Activated naive CD8-positive, alpha-beta T cell (primary cell): Measurements from ENCODE around the gene CD69.

Source experiments
- H3K27ac Mint-ChIP-seq: one replicate; pipeline ENCODE4 v1.8.0; 2021; ENCODE audit warnings: mixed read lengths
- H3K27me3 Mint-ChIP-seq: one replicate; pipeline ENCODE4 v1.8.0; 2021; ENCODE audit warnings: mixed read lengths
- H3K36me3 Mint-ChIP-seq: one replicate; pipeline ENCODE4 v1.8.0; 2021; ENCODE audit warnings: mixed read lengths
- H3K4me1 Mint-ChIP-seq: one replicate; pipeline ENCODE4 v1.8.0; 2021; ENCODE audit warnings: low read depth, mixed read lengths
- H3K4me3 Mint-ChIP-seq: one replicate; pipeline ENCODE4 v1.8.0; 2021; ENCODE audit warnings: mild to moderate bottlenecking, mixed read lengths
- H3K9me3 Mint-ChIP-seq: one replicate; pipeline ENCODE4 v1.8.0; 2021; ENCODE audit warnings: low read depth, mixed read lengths

CD69 gene

DNA sequence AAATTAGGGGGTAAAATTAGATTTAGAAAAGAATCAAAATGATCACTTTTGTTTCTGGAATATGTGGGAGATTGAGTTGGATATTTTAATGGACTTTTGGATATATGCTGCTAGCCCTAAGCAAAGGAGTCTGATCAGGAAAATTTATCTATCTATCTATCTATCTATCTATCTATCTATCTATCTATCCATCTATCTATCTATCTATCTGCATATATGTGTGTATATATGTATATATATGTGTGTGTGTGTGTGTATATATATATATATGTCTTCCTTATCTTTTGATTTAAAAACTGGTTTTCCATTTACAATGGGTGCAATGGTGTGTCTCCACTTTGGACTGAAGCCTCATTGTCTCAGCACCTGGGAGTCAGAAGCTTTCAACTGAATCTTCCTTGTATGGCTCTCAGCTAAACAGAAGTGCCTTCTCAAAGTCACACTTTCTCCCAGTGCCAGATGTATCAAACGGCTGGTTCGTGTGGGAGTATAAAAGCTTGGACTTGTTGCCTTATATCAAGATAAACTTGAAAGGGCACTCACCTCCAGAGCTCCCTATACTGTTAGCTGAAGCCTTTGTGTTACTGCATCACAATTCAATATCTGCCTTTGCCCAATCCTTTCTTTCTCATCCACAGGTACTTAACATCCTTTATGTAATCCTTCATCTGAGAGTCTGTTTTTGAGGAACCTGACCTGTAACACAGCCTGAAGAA lies 31.6 kb upstream of the CD69 start:
- H3K27ac Mint-ChIP-seq: peak overlapping the region; percentile 96

GRCh38 chr12:9786726-9787717 lies 26.3 kb upstream of the CD69 start:
- Mint-ChIP-seq H3K27me3 (no peaks in the 10 kb centered on the region), H3K4me1 (peaks cover 31% of the 10 kb centered on the region), H3K4me3 (no peak overlapping the region), H3K27ac (no peak overlapping the region), H3K36me3 (peaks cover 10% of the 10 kb centered on the region), H3K9me3 (peaks cover 4% of the 10 kb centered on the region)

More for the DNA sequence above, 31.6 kb upstream of the CD69 start:
- peak overlapping the region; percentile 84 for H3K4me3 Mint-ChIP-seq
- H3K27me3 Mint-ChIP-seq: no peaks in the 10 kb centered on the region
- peaks cover 4% of the 10 kb centered on the region for H3K9me3 Mint-ChIP-seq
- H3K36me3 Mint-ChIP-seq: peaks cover 8% of the 10 kb centered on the region
- H3K4me1 Mint-ChIP-seq: peaks cover 75% of the 10 kb centered on the region

DNA sequence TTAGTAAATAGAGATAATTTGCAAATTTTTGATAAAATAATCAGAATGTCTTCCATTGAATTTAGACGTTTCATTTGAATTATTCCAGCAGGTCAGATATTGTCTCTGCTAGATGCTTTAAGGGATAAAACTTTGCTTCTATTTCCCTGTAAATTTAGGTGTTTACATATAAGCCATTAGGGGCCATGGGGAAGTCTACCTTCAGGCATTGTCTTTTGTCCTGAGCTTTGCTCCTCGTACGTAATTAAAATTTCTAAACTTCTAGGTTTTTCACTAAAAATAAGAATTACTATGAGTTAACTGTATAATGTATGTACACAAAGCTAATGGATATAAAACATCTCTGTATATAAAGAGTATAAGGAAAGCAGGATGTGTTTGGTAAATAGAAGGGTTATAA lies 24.1 kb upstream of the CD69 start:
- Mint-ChIP-seq H3K4me1 (peaks cover 31% of the 10 kb centered on the region), H3K27ac (no peak overlapping the region), H3K4me3 (no peak overlapping the region)

GRCh38 chr12:9784326-9784725 lies 23.6 kb upstream of the CD69 start:
- no peak overlapping the region for H3K4me3 Mint-ChIP-seq
- peaks cover 36% of the 10 kb centered on the region for H3K4me1 Mint-ChIP-seq

More for the DNA sequence above, 24.1 kb upstream of the CD69 start:
- no peaks in the 10 kb centered on the region for H3K9me3 Mint-ChIP-seq
- H3K27me3 Mint-ChIP-seq: no peaks in the 10 kb centered on the region
- peaks cover 7% of the 10 kb centered on the region for H3K36me3 Mint-ChIP-seq

DNA sequence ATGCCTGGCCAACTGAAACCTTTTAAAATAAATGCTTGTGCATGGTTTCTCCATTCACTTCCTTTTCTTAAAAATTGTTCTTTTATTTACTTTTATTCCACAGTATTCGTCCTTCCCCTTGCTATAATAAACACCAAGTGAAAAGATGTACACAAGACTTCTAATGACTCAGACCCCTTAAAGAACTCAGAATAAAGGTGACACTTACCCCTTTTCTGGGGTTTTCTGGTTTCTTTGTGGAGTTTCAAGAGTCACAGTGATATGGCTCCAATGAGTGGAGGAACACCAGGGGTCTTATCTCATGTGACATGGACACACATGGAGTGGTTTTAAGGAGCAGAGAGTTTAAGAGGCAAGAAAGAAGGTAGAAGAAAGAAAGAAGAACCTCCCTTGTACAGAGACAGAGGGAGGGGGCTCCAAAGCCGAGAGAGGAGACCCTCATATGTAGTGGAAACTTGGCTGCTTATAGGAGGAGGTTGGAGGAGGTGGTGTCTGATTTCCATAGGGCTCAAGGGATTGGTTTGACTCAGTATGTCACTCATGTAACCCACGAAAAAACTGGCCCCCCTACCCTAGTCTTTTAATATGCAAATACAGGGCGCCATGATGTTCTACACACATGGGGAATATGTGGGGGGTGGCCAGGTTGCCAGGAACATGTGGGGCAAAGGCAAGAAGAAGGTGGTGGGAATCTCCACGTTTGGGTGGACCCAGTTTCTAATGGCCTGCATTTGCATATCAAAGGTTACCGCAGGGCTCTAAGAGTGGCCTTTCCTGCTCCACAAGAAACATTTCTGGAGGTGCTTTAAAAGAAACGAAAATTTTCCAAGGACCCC lies 22.1 kb upstream of the CD69 start:
- H3K27ac Mint-ChIP-seq: peak overlapping the region; percentile 75
- no peak overlapping the region for H3K4me3 Mint-ChIP-seq
- H3K4me1 Mint-ChIP-seq: peaks cover 44% of the 10 kb centered on the region

More at GRCh38 chr12:9784326-9784725, 23.6 kb upstream of the CD69 start:
- peaks cover 5% of the 10 kb centered on the region for H3K36me3 Mint-ChIP-seq
- H3K9me3 Mint-ChIP-seq: no peaks in the 10 kb centered on the region
- no peak overlapping the region for H3K27ac Mint-ChIP-seq
- no peaks in the 10 kb centered on the region for H3K27me3 Mint-ChIP-seq

DNA sequence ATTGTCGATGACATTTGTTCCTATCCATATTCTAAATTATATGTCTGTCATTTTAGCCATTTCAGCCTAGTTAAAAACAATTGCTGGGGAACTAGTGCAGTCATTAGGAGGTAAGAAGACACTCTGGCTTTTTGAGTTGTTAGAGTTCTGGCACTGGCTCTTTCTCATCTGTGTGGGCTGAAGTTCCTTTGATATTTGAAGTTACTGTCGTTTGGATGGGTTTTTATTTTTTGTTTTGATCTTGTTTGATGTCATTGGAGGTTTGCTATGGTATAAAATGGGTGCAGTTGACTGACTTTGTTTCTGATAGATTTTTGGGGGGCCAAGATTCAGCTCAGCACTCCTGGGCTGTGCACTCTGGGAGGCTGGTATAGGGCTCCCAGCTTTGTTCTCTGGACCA lies 20.7 kb upstream of the CD69 start:
- peaks cover 6% of the 10 kb centered on the region for H3K36me3 Mint-ChIP-seq
- peak overlapping the region; percentile 66 for H3K27ac Mint-ChIP-seq
- peak overlapping the region; percentile 35 for H3K4me3 Mint-ChIP-seq
- no peaks in the 10 kb centered on the region for H3K9me3 Mint-ChIP-seq
- no peaks in the 10 kb centered on the region for H3K27me3 Mint-ChIP-seq
- H3K4me1 Mint-ChIP-seq: peaks cover 53% of the 10 kb centered on the region

More for the DNA sequence above, 22.1 kb upstream of the CD69 start:
- H3K27me3 Mint-ChIP-seq: no peaks in the 10 kb centered on the region
- peaks cover 6% of the 10 kb centered on the region for H3K36me3 Mint-ChIP-seq
- no peaks in the 10 kb centered on the region for H3K9me3 Mint-ChIP-seq

DNA sequence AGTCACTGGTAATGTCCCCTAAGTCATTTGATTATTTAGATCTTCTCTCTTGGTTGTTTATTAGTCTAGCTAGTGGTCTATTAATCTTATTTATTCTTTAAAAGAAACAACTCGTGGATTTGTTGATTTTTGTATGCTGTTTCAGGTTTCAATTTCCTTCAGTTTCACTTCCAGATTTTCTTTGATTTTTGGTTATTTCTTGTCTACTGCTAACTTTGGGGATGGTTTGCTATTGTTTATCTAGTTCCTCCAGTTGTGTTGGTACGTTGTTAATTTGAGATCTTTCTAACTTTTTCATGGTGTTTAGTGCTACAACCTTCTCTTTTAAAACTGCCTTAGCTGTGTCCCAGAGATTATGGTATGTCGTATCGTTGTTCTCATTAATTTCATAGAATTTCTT lies 18.5 kb upstream of the CD69 start:
- H3K36me3 Mint-ChIP-seq: peaks cover 6% of the 10 kb centered on the region
- H3K27me3 Mint-ChIP-seq: no peaks in the 10 kb centered on the region
- H3K9me3 Mint-ChIP-seq: no peaks in the 10 kb centered on the region
- no peak overlapping the region for H3K4me3 Mint-ChIP-seq
- peaks cover 72% of the 10 kb centered on the region for H3K4me1 Mint-ChIP-seq
- peak overlapping the region; percentile 41 for H3K27ac Mint-ChIP-seq

DNA sequence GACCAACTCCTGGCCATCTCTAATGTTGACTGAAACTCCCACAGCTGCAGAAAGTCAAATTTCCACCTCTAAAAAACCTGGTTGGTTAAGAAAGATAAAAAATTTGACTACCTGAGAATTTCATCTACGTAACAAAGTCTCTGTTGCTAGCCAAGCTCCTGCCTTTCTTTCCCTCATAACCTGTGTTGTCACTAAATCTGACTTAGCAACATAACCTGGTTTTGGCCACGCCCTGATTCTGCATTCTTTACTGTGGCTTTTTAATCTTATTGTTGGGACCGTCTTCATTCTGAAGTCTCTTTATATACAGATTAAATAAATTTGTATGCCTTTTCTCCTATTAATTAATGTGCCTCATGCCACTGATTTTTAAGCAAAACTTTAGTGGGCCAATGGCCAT lies 16.1 kb upstream of the CD69 start:
- Mint-ChIP-seq H3K4me3 (no peak overlapping the region), H3K27ac (peak overlapping the region; percentile 48), H3K27me3 (no peaks in the 10 kb centered on the region), H3K4me1 (peaks cover 91% of the 10 kb centered on the region), H3K36me3 (peaks cover 3% of the 10 kb centered on the region), H3K9me3 (no peaks in the 10 kb centered on the region)

GRCh38 chr12:9773216-9773877 lies 12.6 kb upstream of the CD69 start:
- Mint-ChIP-seq H3K36me3 (peaks cover 3% of the 10 kb centered on the region), H3K27me3 (no peaks in the 10 kb centered on the region), H3K9me3 (no peaks in the 10 kb centered on the region), H3K4me3 (peak overlapping the region; percentile 79), H3K27ac (peak overlapping the region; percentile 85), H3K4me1 (peaks cover 86% of the 10 kb centered on the region)

DNA sequence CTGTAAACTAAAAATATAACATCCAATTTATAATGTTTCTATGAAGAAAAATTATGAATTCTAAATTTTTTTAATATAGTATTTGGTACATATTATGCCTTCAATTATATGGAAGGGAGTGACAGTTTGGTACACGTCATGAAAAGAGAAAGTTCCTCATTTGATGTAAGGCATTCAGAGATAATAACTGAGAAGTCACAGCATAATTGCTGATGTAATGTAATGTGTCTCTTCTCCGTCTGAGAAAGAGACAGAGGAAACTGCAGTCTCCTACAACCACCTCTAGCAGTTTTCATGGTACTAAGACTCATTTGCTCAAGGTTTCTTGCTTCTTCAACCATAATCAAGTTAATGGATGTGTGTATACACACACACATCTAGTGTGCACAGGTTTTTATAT lies 2.3 kb upstream of the CD69 start:
- H3K27ac Mint-ChIP-seq: peak overlapping the region; percentile 98
- H3K27me3 Mint-ChIP-seq: no peaks in the 10 kb centered on the region
- H3K4me1 Mint-ChIP-seq: peaks cover 53% of the 10 kb centered on the region

GRCh38 chr12:9762369-9762768 lies 1.7 kb upstream of the CD69 start:
- peak overlapping the region; percentile 100 for H3K4me3 Mint-ChIP-seq
- H3K4me1 Mint-ChIP-seq: peaks cover 48% of the 10 kb centered on the region
- peak overlapping the region; percentile 100 for H3K27ac Mint-ChIP-seq
- peaks cover 21% of the 10 kb centered on the region for H3K36me3 Mint-ChIP-seq
- no peaks in the 10 kb centered on the region for H3K27me3 Mint-ChIP-seq
- no peaks in the 10 kb centered on the region for H3K9me3 Mint-ChIP-seq

More for the DNA sequence above, 2.3 kb upstream of the CD69 start:
- H3K4me3 Mint-ChIP-seq: peak overlapping the region; percentile 27
- H3K36me3 Mint-ChIP-seq: peaks cover 14% of the 10 kb centered on the region
- H3K9me3 Mint-ChIP-seq: no peaks in the 10 kb centered on the region

GRCh38 chr12:9761419-9761781 lies 699 bp upstream of the CD69 start:
- H3K27ac Mint-ChIP-seq: peak overlapping the region; percentile 100
- H3K4me1 Mint-ChIP-seq: peaks cover 43% of the 10 kb centered on the region
- H3K4me3 Mint-ChIP-seq: peak overlapping the region; percentile 100
- no peaks in the 10 kb centered on the region for H3K9me3 Mint-ChIP-seq
- H3K36me3 Mint-ChIP-seq: peaks cover 29% of the 10 kb centered on the region
- no peaks in the 10 kb centered on the region for H3K27me3 Mint-ChIP-seq

DNA sequence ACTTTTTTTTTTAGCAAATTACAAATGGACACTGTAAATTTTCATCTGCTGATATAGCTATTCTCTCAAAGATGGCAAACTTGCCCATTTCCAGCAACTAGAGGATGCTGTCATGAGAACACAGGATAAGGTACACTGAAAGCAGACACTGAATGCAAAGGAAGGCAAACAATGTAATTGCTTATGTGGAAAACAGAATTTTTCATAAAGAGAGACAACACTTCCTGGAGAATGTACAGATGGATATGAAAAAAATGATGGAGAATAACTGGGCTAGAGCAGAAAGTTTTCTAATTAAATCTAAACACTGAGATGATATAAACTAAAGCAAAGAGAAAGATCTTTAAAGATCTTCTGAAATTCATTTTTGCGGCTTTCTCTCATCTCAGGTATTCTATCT lies 581 bp downstream of the CD69 start:
- H3K9me3 Mint-ChIP-seq: no peaks in the 10 kb centered on the region
- H3K36me3 Mint-ChIP-seq: peaks cover 38% of the 10 kb centered on the region
- no peaks in the 10 kb centered on the region for H3K27me3 Mint-ChIP-seq
- peak overlapping the region; percentile 100 for H3K4me3 Mint-ChIP-seq
- peak overlapping the region; percentile 100 for H3K27ac Mint-ChIP-seq
- H3K4me1 Mint-ChIP-seq: peaks cover 41% of the 10 kb centered on the region

DNA sequence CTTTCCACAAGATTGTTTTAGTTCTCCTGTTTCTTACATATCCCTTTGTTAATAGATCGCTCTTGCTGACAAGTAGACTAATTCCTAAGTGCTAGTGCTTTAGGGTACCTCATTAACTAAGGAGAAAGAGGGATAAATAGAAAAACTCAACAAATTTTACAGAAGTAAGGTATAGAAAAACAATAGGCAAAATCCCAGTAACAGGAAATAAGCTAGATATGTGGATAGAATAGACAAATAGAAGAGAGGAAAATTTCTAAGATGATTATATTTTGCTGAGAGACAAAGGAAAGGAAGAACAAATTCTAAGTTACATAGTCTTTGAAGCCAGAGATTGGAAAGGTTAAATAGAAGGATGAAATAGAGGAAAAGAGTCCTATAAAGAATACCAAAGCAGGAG lies 1.0 kb downstream of the CD69 start:
- Mint-ChIP-seq H3K4me1 (peaks cover 43% of the 10 kb centered on the region), H3K9me3 (no peaks in the 10 kb centered on the region), H3K27ac (peak overlapping the region; percentile 100), H3K27me3 (no peaks in the 10 kb centered on the region), H3K36me3 (peaks cover 41% of the 10 kb centered on the region), H3K4me3 (peak overlapping the region; percentile 100)
